GM18520 (cell line): ENCODE measurements around the gene HOXD4.

Experiments used
- ATAC-seq: cut with Tn5 transposase; IDR thresholded peaks from one replicate; pipeline ENCODE4 v1.9.1; 2021; ENCODE audit not compliant: unreplicated experiment

Gene HOXD4

DNA sequence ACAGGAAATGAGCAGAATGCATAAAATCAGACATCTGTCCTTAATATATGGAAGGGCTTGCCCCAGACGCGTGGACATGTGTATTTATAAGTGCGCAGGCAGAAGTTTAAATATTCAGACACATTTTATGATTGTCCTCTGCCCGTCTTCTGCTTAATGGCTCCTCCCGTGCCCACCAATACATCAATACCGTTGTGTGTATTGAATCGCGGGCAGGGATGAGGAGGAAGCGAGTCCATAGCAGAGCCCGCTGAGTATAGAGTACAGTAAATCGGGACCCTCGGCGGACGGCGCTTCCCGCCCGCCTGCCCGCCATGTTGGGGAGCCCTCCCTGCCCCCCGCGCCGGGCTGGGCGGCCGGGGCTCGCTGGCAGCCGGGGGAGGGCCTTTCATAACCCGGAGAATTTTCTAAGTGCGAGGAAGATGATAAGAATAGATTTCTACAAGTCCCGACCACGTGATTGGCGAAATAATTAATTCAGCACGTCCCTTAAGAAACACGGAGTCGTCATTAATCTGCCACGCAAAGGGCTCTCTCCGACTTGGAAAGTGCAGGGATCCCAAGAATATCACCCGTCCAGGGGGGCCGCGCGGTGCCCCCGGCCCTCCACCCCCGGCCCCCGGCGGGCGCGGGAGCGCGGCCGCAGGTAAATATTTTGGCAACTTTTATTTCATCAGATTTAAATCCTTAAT is 5.6 kb downstream of the HOXD4 start, which contains the start of gene HOXD3:
Gene HOXD3 (plus strand): TSS at position 501 of the 692 bp plus-strand sequence. CDS start 11,808 bp downstream, outside the sequence.
- no peak for ATAC-seq

DNA sequence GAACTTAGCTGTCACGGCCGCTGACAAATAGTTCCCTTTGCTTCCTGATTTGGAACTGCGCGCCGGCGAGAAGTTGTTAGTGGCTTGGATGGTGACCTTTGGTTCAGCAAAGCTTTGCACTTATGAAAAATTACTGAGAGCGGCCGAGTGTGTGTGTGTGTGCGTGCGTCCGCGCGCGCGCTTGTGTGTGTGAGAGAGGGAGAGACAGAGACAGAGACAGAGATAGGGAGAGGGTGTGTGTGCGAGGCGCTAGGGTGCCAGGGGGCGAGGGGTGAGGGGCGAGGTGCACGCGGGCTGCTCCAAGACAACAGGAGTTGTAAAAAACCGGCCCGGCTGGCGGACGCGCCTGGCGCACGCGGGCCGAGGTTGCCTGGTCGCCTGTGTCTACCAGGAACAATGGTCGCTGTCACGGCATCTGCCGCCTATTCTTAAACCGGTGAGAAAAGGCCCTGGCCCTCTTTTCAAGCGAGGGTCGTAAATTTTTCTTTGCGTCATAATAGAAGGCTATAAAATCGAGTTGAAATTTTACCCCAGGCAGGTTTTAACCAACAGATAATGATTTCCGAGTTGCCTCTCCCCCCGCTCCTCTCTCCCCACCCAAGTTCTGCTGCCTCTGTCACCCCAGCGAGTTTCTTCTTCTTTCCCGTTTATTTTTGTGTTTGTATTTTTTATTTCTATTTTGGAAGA is 6.3 kb downstream of the HOXD4 start:
- no peak for ATAC-seq

DNA sequence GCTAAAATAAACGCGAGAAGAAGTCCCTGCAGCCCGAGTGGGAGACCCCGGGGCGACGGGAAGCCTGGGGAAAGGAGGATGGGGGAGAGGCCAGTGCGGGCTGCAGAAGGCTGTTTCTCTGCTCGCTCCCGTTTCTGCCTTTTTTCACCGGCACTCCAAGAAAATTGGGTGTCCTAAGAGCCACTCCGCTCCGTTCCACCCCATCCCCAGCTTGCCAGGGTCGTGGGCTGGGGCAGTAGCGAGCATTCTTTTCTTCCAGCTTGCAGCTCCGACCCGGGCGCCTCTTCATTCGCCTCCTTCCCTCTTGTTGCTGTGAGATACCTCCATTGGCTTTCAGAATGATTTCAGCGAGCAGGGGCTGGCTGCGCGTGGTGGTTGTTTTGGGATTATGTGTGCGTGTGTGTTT is 6.8 kb downstream of the HOXD4 start:
- ATAC-seq: no peak

GRCh38 chr2:176158855-176159662 is 7.7 kb downstream of the HOXD4 start:
- ATAC-seq: no peak

DNA sequence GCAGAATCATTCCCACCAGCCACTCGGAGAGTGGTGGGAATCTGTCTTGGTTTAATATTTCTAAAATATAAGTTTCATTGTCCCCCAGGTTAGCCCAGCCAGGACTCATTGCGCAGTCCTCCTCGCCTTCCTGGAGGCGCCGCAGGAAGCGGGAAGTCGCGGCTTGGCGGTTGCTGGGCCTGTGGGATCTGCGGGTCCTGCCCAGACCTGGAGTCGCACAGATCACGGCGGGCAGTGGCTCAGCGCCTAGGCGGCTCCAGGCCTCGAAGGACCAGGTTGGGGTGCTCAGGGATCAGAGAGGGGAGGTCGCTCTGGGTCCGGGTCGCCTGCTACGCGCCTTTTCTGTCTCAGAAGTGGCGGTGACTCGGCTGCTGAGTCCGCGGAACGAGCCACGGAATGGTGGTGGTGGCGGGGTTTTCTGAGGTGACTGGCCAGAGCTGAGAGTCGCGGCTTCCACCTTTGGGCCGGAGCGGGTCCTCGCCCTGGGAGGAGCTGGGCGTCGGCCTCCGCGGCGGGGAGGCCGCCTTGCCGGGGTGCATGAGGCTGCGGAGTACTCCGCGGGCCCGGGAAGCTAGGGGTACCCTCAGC is 8.4 kb downstream of the HOXD4 start:
- no peak for ATAC-seq

- ATAC-seq: no peak
Measured at GRCh38 chr2:176160251-176160985, 9.1 kb downstream of the HOXD4 start.

GRCh38 chr2:176160986-176161824 is 9.9 kb downstream of the HOXD4 start:
- no peak for ATAC-seq

GRCh38 chr2:176161825-176162626 is 10.7 kb downstream of the HOXD4 start:
- no peak for ATAC-seq

- ATAC-seq: no peak
Measured at GRCh38 chr2:176162911-176163671, 11.7 kb downstream of the HOXD4 start.

- ATAC-seq: no peak
Measured at GRCh38 chr2:176163672-176164056, 12.3 kb downstream of the HOXD4 start.

- ATAC-seq: no peak
Measured at GRCh38 chr2:176164201-176164600, 12.9 kb downstream of the HOXD4 start.

- no peak for ATAC-seq
Measured at GRCh38 chr2:176164611-176165369, 13.4 kb downstream of the HOXD4 start.

- ATAC-seq: no peak
Measured at GRCh38 chr2:176165370-176166050, 14.2 kb downstream of the HOXD4 start.

DNA sequence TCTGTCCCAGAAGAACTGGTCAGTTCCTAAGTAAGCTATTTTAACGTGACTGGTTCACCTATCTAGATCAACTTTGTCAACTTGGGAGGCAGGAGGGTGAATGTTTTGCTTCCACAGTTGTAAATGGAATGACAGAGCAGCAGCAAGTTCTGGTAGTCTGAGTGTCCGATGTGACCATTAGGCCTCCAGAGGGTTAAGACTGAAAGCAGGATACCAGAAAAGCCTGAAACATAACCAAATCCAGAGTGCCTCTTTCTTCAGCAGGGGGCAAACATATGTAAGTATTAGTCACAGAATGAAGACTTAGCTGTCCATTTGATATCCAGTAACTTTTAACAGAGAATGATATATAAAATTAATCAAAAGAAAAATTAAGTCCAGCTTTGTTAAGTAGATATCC is 14.9 kb downstream of the HOXD4 start:
- no peak for ATAC-seq

DNA sequence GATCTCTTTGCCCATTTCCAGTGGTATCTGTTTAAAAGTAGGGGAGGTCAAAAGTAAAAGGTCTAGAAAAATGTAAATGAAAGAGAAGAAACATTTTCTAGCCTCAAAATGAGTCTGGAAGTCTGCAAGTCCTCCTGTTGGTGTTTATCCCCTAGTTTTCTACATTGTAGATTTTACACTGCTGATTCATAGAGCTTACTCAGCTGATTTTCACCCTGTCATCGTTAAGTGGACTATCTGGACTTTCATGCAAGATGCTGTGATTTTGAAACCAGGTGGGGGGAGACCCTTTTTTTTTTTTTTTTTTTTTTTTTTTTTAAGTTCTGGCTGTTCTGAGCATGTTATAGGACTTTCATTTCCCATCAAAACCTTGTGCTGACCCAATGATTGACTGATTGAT is 16.0 kb downstream of the HOXD4 start:
- no peak for ATAC-seq

DNA sequence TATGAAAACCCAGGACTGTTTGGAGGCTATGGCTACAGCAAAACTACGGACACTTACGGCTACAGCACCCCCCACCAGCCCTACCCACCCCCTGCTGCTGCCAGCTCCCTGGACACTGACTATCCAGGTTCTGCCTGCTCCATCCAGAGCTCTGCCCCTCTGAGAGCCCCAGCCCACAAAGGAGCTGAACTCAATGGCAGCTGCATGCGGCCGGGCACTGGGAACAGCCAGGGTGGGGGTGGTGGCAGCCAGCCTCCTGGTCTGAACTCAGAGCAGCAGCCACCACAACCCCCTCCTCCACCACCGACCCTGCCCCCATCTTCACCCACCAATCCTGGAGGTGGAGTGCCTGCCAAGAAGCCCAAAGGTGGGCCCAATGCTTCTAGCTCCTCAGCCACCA is 17.8 kb downstream of the HOXD4 start:
- ATAC-seq: no peak

- no peak for ATAC-seq
Measured at GRCh38 chr2:176169711-176170110, 18.4 kb downstream of the HOXD4 start.
